Activated naive CD4-positive, alpha-beta T cell treated with anti-CD3 and anti-CD28 coated beads for 36 hours (primary cell): ENCODE results near the gene LDLRAD3. TPM values are rescaled to one million over a fixed set of nuclear protein-coding genes. Genes with fewer than 3 reads are reported as not detected.

Source experiments
- CTCF ChIA-PET: fragments of 350-600 bp; sonication (Branson Sonifier 250); formaldehyde crosslinking; loops from one replicate; lab custom pipeline; 2021; ENCODE audit warnings: antibody characterized with exemption; lab: Charles Lee
- DNase-seq: peaks from one replicate; pipeline ENCODE4 v3.0.0-alpha.2; 2020
- H3K27ac Mint-ChIP-seq: one replicate; pipeline ENCODE4 v1.8.0; 2021; ENCODE audit warnings: mild to moderate bottlenecking, mixed read lengths
- H3K27me3 Mint-ChIP-seq: one replicate; pipeline ENCODE4 v1.8.0; 2021; ENCODE audit warnings: low read depth, mixed read lengths
- H3K36me3 Mint-ChIP-seq: one replicate; pipeline ENCODE4 v1.8.0; 2021; ENCODE audit warnings: low read depth, mixed read lengths
- H3K4me1 Mint-ChIP-seq: one replicate; pipeline ENCODE4 v1.8.0; 2021; ENCODE audit warnings: low read depth, mixed read lengths
- H3K4me3 Mint-ChIP-seq: one replicate; pipeline ENCODE4 v1.8.0; 2021; ENCODE audit warnings: mild to moderate bottlenecking, moderate library complexity, mixed read lengths
- H3K9me3 Mint-ChIP-seq: one replicate; pipeline ENCODE4 v1.8.0; 2021; ENCODE audit warnings: mixed read lengths
- intact Hi-C: fragments of 100-400 bp; cut with micrococcal nuclease; formaldehyde crosslinking; loops from one replicate; pipeline ENCODE4 v1.15.1; 2023
- total RNA-seq, 2 experiments: library from RNA; stranded (reverse); gene quantifications; one replicate each; pipeline ENCODE4 v1.2.3, GENCODE V29; 2021

Gene LDLRAD3
- total RNA-seq, 2 experiments from 2014 or later: 0.17 to 0.22 TPM

DNA sequence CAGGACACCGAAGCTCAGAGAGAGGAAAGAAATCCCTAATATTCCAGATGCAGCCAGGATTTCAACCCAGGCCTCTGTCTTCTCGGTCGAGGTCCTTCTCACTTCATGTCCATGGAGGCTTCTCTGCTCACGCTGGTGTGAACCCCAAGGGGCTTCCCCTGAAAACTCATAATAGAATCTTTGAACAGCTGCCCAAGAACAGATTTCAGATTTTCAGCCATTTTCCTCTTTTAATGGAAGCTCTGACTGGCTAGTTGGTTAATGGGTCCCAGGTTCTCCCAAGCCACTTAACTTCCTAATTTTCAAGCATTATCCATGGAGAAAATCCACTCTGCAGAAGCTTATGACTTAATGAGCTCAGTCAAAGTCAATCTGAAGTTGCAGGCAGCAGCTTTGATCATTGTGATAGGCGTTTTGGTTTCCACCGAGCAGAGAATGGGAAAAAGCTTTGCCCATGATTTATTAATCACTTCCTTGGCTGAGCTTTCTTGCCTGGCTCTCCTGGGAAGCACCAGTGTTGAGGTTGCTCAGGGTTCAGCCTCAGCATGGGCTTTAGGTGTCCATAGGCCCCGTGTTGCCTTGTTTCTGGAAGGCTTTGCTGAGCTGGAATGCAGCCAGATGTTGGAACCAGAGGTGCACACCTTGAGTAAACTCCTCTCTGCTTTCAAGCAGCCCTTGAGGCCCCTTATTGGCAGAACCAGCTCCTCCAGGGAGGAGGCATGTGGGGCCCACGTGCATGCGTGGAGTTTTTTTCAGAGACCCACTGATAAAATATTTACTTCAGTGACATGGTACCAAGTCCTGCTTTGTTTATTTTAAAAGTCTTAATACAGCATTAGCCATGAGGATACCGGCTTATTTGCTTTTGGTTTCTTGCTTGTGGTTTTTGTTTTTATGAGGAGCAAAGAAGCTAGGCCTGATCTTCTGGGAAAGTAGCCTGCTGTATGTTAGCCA lies 25.5 kb downstream of the LDLRAD3 start:
- H3K4me1 Mint-ChIP-seq: no peaks in the 10 kb centered on the region
- H3K27me3 Mint-ChIP-seq: peaks cover 4% of the 10 kb centered on the region
- no peak overlapping the region for H3K27ac Mint-ChIP-seq
- CTCF ChIA-PET: no interaction called here
- intact Hi-C loops: no loop called here
- DNase-seq: no peak
- H3K4me3 Mint-ChIP-seq: no peak overlapping the region
- H3K9me3 Mint-ChIP-seq: no peaks in the 10 kb centered on the region
- H3K36me3 Mint-ChIP-seq: no peaks in the 10 kb centered on the region

DNA sequence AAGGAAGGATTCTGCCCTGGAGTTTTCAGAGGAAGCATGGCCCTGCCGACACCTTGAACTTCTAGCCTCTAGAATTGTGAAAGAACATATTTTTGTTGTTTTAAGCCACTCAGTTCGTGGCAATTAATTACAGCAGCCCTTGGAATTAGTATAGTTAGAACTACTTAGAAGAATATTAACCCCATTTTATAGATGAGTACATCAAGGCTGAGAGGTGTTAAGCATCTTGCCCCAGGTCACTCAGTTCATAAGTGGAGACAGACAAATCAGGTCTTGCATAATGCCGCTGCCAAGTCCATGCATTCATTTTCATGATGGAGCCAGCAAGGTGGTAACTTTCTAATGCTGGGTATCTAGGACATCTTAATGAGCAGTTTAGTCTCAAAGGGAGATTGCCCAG lies 26.6 kb downstream of the LDLRAD3 start:
- Mint-ChIP-seq H3K4me3 (no peak overlapping the region), H3K36me3 (no peaks in the 10 kb centered on the region), H3K27ac (no peak overlapping the region), H3K9me3 (no peaks in the 10 kb centered on the region), H3K27me3 (peaks cover 3% of the 10 kb centered on the region), H3K4me1 (no peaks in the 10 kb centered on the region)
- no peak for DNase-seq
- intact Hi-C loops: no loop called here
- CTCF ChIA-PET: no interaction called here

DNA sequence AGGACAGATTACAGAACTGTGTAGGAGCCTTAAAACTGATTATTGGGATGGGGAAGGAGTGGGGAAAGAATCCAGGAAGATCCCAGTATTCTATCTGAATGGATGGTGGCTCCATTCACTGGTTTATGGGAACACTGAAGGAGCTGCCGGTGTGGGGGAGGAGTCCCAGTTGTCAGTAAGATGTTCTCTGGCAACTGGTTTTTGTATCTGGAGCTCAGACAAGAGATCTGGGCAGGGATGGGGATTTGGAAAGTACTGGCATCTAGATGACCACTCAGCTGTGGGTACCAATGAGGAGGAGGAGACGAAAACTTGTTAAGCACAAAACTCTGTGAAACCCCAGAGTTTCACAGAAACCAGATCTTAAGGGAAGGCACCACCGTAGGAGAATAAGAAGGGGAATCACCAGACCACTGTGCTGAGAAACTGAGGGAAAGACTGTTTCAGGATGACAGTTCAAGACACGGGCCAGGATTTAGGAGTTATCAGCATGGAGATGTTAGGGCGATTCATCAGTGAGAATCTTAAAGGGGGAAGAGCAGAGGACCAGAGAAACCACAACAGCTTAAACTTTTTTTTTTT lies 28.1 kb downstream of the LDLRAD3 start:
- CTCF ChIA-PET: no interaction called here
- Mint-ChIP-seq H3K4me1 (no peaks in the 10 kb centered on the region), H3K27me3 (peaks cover 6% of the 10 kb centered on the region), H3K36me3 (no peaks in the 10 kb centered on the region), H3K4me3 (no peak overlapping the region), H3K27ac (no peak overlapping the region), H3K9me3 (no peaks in the 10 kb centered on the region)
- no peak for DNase-seq
- intact Hi-C loops: no loop called here

DNA sequence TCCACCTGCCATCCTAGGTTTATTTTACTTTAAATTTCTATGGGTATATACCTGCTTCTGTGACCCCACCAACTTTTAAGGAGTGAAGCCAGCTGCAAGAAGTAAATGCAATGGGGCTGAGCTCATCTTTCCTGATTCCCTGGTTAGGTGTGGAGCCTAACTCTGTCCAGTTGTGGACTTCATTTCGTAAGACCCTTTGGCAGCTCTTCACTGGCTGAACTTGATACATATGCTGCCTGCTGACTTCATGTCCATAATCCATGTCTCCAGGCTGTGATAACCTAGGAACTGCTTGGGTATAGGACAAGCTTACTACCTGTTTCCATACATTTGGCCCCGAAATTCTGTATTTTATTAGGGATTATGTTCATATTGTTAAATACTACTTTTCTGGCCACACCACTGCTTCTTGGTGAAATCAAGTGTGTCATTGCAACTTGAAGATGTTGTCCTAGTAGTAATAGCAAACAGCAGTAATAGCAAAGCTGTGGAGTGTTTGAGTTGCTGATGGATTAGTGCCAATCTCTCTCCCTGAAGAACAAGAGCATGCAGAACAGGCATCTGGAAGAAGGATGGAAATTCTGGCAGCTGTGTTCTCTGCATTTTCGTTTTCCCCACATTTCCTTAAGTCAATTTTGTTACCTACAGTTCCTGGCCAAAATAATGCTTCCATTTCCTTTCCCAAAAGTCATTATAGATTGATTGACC lies 31.2 kb downstream of the LDLRAD3 start:
- CTCF ChIA-PET: interaction anchor here (0.6 to 1.4 kb wide), 3 partner anchors 10 to 772 kb away, joined by 3 to 4 read pairs (median 3); no protein-coding TSS in a partner anchor
- intact Hi-C loops: no loop called here
- Mint-ChIP-seq H3K27ac (no peak overlapping the region), H3K4me1 (no peaks in the 10 kb centered on the region), H3K27me3 (peaks cover 6% of the 10 kb centered on the region), H3K4me3 (no peak overlapping the region), H3K9me3 (no peaks in the 10 kb centered on the region), H3K36me3 (no peaks in the 10 kb centered on the region)
- no peak for DNase-seq

- no peaks in the 10 kb centered on the region for H3K9me3 Mint-ChIP-seq
- no peak overlapping the region for H3K27ac Mint-ChIP-seq
- H3K27me3 Mint-ChIP-seq: peaks cover 8% of the 10 kb centered on the region
- CTCF ChIA-PET: no interaction called here
- DNase-seq: no peak
- H3K4me3 Mint-ChIP-seq: no peak overlapping the region
- intact Hi-C loops: no loop called here
- no peaks in the 10 kb centered on the region for H3K36me3 Mint-ChIP-seq
- no peaks in the 10 kb centered on the region for H3K4me1 Mint-ChIP-seq
Observed at GRCh38 chr11:35976434-35976833, 32.6 kb downstream of the LDLRAD3 start.

DNA sequence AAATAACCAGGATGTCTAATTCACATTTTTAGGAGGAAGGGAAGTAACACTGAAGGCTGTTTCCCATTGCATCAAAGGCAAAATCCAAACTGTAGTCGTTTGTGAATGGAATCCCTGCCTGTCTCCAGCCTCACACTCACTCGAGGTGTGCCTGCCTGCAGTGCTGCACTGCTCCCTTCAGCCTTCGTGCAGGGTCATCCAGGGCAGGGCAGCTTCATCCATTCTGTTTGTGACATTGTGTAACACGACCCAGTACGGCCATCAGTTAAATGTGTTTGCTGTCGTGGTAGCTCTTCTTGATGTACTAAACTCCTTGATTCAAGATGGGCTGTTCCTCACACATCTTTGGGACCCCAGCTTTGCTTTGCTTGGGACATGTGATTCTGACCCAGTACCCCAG lies 34.3 kb downstream of the LDLRAD3 start:
- Mint-ChIP-seq H3K4me3 (no peak overlapping the region), H3K4me1 (no peaks in the 10 kb centered on the region), H3K27me3 (peaks cover 6% of the 10 kb centered on the region), H3K27ac (no peak overlapping the region), H3K9me3 (no peaks in the 10 kb centered on the region), H3K36me3 (no peaks in the 10 kb centered on the region)
- no peak for DNase-seq
- intact Hi-C loops: no loop called here
- CTCF ChIA-PET: no interaction called here

GRCh38 chr11:35978891-35979290 lies 35.0 kb downstream of the LDLRAD3 start:
- no peaks in the 10 kb centered on the region for H3K4me1 Mint-ChIP-seq
- H3K9me3 Mint-ChIP-seq: no peaks in the 10 kb centered on the region
- H3K27me3 Mint-ChIP-seq: peaks cover 6% of the 10 kb centered on the region
- no peaks in the 10 kb centered on the region for H3K36me3 Mint-ChIP-seq
- H3K4me3 Mint-ChIP-seq: no peak overlapping the region
- DNase-seq: no peak
- H3K27ac Mint-ChIP-seq: no peak overlapping the region
- CTCF ChIA-PET: no interaction called here
- intact Hi-C loops: no loop called here

DNA sequence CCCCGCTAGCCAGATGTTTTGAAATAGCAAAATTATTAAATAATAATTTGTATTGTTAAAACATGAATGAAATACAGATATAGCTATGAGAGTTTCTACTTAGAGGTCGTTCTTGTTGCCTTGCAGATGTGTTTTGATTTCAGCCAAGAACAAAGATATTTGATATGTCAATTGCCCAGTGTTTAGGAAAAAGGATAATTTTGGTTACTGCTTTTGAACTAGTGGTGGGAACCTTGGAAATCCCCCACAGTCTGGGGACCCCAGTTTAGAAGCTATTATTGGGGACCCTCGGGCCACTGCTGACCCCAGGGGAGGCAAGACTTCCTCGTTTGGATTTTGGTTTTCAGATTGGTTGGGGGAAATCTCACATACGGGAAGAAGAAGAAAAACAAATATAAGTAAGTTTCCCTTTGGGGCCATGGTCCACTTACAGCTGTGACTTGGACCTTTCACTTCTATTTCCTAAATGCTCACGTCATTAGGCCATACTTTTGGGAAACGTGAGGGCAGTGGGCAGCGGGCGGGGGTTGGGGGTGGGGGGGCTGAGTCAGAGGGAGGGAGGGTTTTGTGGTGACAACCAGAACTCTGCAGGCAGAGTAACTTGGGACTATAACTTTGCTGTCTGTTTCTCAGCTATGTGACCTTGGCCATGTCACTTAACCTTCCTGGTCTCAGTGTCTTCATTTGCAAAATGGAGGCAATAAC lies 37.0 kb downstream of the LDLRAD3 start:
- intact Hi-C loops: no loop called here
- CTCF ChIA-PET: no interaction called here
- no peak overlapping the region for H3K4me3 Mint-ChIP-seq
- H3K9me3 Mint-ChIP-seq: peaks cover 1% of the 10 kb centered on the region
- no peak for DNase-seq
- H3K36me3 Mint-ChIP-seq: no peaks in the 10 kb centered on the region
- H3K27me3 Mint-ChIP-seq: peaks cover 2% of the 10 kb centered on the region
- no peaks in the 10 kb centered on the region for H3K4me1 Mint-ChIP-seq
- no peak overlapping the region for H3K27ac Mint-ChIP-seq

GRCh38 chr11:35981581-35981980 lies 37.7 kb downstream of the LDLRAD3 start:
- Mint-ChIP-seq H3K9me3 (peaks cover 1% of the 10 kb centered on the region), H3K27me3 (peaks cover 2% of the 10 kb centered on the region), H3K27ac (no peak overlapping the region), H3K4me3 (no peak overlapping the region), H3K36me3 (no peaks in the 10 kb centered on the region), H3K4me1 (no peaks in the 10 kb centered on the region)
- no peak for DNase-seq
- CTCF ChIA-PET: interaction anchor here (0.6 kb wide), 1 partner anchor 210 kb away, joined by 3 read pairs; no protein-coding TSS in a partner anchor
- intact Hi-C loops: no loop called here

GRCh38 chr11:35982061-35982460 lies 38.2 kb downstream of the LDLRAD3 start:
- peaks cover 1% of the 10 kb centered on the region for H3K9me3 Mint-ChIP-seq
- H3K4me3 Mint-ChIP-seq: no peak overlapping the region
- H3K27me3 Mint-ChIP-seq: peaks cover 2% of the 10 kb centered on the region
- no peaks in the 10 kb centered on the region for H3K36me3 Mint-ChIP-seq
- H3K4me1 Mint-ChIP-seq: no peaks in the 10 kb centered on the region
- H3K27ac Mint-ChIP-seq: no peak overlapping the region
- intact Hi-C loops: no loop called here
- CTCF ChIA-PET: interaction anchor here (0.6 kb wide), 1 partner anchor 209 kb away, joined by 3 read pairs; no protein-coding TSS in a partner anchor
- DNase-seq: no peak

GRCh38 chr11:35983981-35984380 lies 40.1 kb downstream of the LDLRAD3 start:
- Mint-ChIP-seq H3K4me3 (no peak overlapping the region), H3K27me3 (peaks cover 2% of the 10 kb centered on the region), H3K9me3 (peaks cover 1% of the 10 kb centered on the region), H3K4me1 (no peaks in the 10 kb centered on the region), H3K36me3 (no peaks in the 10 kb centered on the region), H3K27ac (no peak overlapping the region)
- DNase-seq: no peak
- CTCF ChIA-PET: no interaction called here
- intact Hi-C loops: no loop called here

DNA sequence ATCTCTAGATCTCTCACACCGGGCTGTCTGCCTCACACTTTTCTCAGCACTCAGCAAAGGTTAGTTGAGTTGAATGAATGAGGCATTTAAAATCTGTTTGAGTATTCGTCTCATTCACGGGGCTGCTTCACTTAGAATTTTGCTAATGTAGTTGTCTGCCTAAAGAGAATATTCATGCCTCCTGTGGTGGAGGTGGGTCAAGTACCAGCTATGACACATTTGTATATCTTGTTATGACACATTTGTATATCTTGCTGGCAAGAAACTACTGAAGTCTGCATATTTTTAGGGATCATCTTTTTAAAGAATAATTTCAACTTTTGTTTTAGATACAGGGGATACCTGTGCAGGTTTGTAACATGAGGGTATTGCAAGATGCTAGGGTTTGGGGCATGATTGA lies 43.1 kb downstream of the LDLRAD3 start:
- CTCF ChIA-PET: no interaction called here
- Mint-ChIP-seq H3K27me3 (peaks cover 7% of the 10 kb centered on the region), H3K27ac (no peak overlapping the region), H3K9me3 (peaks cover 1% of the 10 kb centered on the region), H3K36me3 (no peaks in the 10 kb centered on the region), H3K4me1 (no peaks in the 10 kb centered on the region), H3K4me3 (no peak overlapping the region)
- intact Hi-C loops: no loop called here
- DNase-seq: no peak
